Measurements from ENCODE around the gene SMARCE1. TPM values are rescaled to one million over a fixed set of nuclear protein-coding genes. Genes with fewer than 3 reads are reported as not detected.

SMARCE1 gene
- total and polyA plus RNA-seq, 9 donors = 80.2 to 158 (median 112) TPM

- Histone ChIP-seq H3K4me1 (ENCODE audit: insufficient read depth) (no peaks in the 10 kb centered on the region), H3K4me3 (no peak overlapping the region), H3K27ac (no peak overlapping the region), H3K36me3 (no peaks in the 10 kb centered on the region), H3K27me3 (no peaks in the 10 kb centered on the region), H3K9me3 (no peaks in the 10 kb centered on the region)
- WGBS, 3 donors = 75 to 81% (median 75%) methylated on average over 9 of the region's 9 CpGs
- intact Hi-C loops (cut with DNase I) = no loop called here
- no peak for DNase-seq
- TF ChIP-seq CTCF (IDR thresholded peaks at IDR 0.05) = no peak
- no peak for TF ChIP-seq EP300 (IDR thresholded peaks at IDR 0.05)
- no peak for TF ChIP-seq POLR2A (IDR thresholded peaks at IDR 0.05)
Measured at GRCh38 chr17:40632216-40632615, 15.4 kb downstream of the SMARCE1 start.

GRCh38 chr17:40629842-40630241, 17.8 kb downstream of the SMARCE1 start:
- no peaks in the 10 kb centered on the region for H3K4me1 ChIP-seq (ENCODE audit: insufficient read depth)
- no peaks in the 10 kb centered on the region for H3K36me3 ChIP-seq
- no peaks in the 10 kb centered on the region for H3K27me3 ChIP-seq
- H3K4me3 ChIP-seq = no peak overlapping the region
- H3K9me3 ChIP-seq = no peaks in the 10 kb centered on the region
- TF ChIP-seq POLR2A (IDR thresholded peaks at IDR 0.05) (no peak), EP300 (IDR thresholded peaks at IDR 0.05) (no peak), CTCF (IDR thresholded peaks at IDR 0.05) (no peak)
- intact Hi-C loops (cut with DNase I) = loop anchor here in 1 of 4 donors (10.0 kb wide), 1 partner anchor 165 kb away; the partner anchor contains the start of gene KRT28
- no peak for DNase-seq
- WGBS, 3 donors = 31 to 41% (median 37%) methylated on average over 2 of the region's 2 CpGs
- no peak overlapping the region for H3K27ac ChIP-seq

- intact Hi-C loops (cut with DNase I) = loop anchor here in 1 of 4 donors (10.0 kb wide), 1 partner anchor 169 kb away; the partner anchor contains the start of gene KRT28
- WGBS, 3 donors = 19 to 33% (median 20%) methylated on average over 5 of the region's 5 CpGs
- H3K4me3 ChIP-seq = no peak overlapping the region
- peaks cover 2% of the 10 kb centered on the region for H3K4me1 ChIP-seq (ENCODE audit: insufficient read depth)
- DNase-seq = no peak
- no peaks in the 10 kb centered on the region for H3K27me3 ChIP-seq
- H3K36me3 ChIP-seq = no peaks in the 10 kb centered on the region
- no peaks in the 10 kb centered on the region for H3K9me3 ChIP-seq
- TF ChIP-seq EP300 (IDR thresholded peaks at IDR 0.05) (no peak), POLR2A (IDR thresholded peaks at IDR 0.05) (no peak), CTCF (IDR thresholded peaks at IDR 0.05) (no peak)
- H3K27ac ChIP-seq = no peak overlapping the region
Measured at GRCh38 chr17:40625311-40625710, 22.3 kb downstream of the SMARCE1 start.

GRCh38 chr17:40623419-40624210, 24.0 kb downstream of the SMARCE1 start:
- Histone ChIP-seq H3K27me3 (no peaks in the 10 kb centered on the region), H3K9me3 (no peaks in the 10 kb centered on the region), H3K4me1 (ENCODE audit: insufficient read depth) (peaks cover 2% of the 10 kb centered on the region), H3K4me3 (no peak overlapping the region), H3K27ac (no peak overlapping the region), H3K36me3 (no peaks in the 10 kb centered on the region)
- no peak for DNase-seq
- TF ChIP-seq EP300 (IDR thresholded peaks at IDR 0.05) = no peak
- no peak for TF ChIP-seq POLR2A (IDR thresholded peaks at IDR 0.05)
- TF ChIP-seq CTCF (IDR thresholded peaks at IDR 0.05) = no peak
- 77 to 81% (median 80%) methylated on average over 12 of the region's 12 CpGs for WGBS, 3 donors
- intact Hi-C loops (cut with DNase I) = loop anchor here in 1 of 4 donors (10.0 kb wide), 1 partner anchor 171 kb away; the partner anchor contains the start of gene KRT28

All from ovary (tissue), 9 donors.